IMR-90 (cell line): ENCODE measurements around the gene CDH16. TPM values are rescaled to one million over a fixed set of nuclear protein-coding genes. Genes with fewer than 3 reads are reported as not detected.
"Not testable (repeated sequence)": the region's sequence is repeated elsewhere in the genome, so short reads cannot be mapped to it uniquely, and the experiment has no call there.

Source experiments
- ATAC-seq: fragments of 200-7000 bp; cut with Tn5 transposase; 2 replicates; pipeline ENCODE4 v1.9.1; 2020; ENCODE audit warnings: low read depth, mild to moderate bottlenecking, moderate library complexity
- BruUV-seq: library from RNA; stranded (reverse); fragments of 400-500 nt; replicated peaks from 2 replicates; lab custom pipeline; 2021; lab: Mats Ljungman, UMichigan
- CTCF ChIA-PET: fragments of 300-600 bp; formaldehyde crosslinking; extraction: SDS; loops from one replicate; lab custom pipeline; 2021; ENCODE audit warnings: antibody characterized with exemption; lab: Yijun Ruan, JAX
- POLR2A ChIA-PET: fragments of 300-600 bp; sonication (Branson Sonifier 250); formaldehyde crosslinking; loops from one replicate; lab custom pipeline; 2022; ENCODE audit warnings: antibody characterized with exemption; ENCODE audit not compliant: unreplicated experiment; lab: Charles Lee
- DNase-seq: peaks from one replicate; pipeline ENCODE4 v3.0.0; 2013
- H2AFZ ChIP-seq: replicated peaks from 2 replicates; pipeline ENCODE3; 2013; ENCODE audit warnings: low read length, mild to moderate bottlenecking; ENCODE audit not compliant: poor library complexity
- H2AK5ac ChIP-seq: 2 replicates; pipeline ENCODE4 v1.6.1; 2013; ENCODE audit warnings: low read depth, low read length, inconsistent platforms
- H2AK9ac ChIP-seq: replicated peaks from 2 replicates; pipeline ENCODE3; 2013; ENCODE audit warnings: mild to moderate bottlenecking, low read depth, low read length, moderate library complexity; ENCODE audit not compliant: poor library complexity
- H2BK120ac ChIP-seq: 2 replicates; pipeline ENCODE4 v1.6.1; 2013; ENCODE audit warnings: low read depth, low read length, inconsistent platforms
- H2BK15ac ChIP-seq: 3 replicates; pipeline ENCODE4 v1.6.1; 2013; ENCODE audit warnings: low read depth, low read length, inconsistent platforms
- H2BK20ac ChIP-seq: 2 replicates; pipeline ENCODE4 v1.6.1; 2013; ENCODE audit warnings: low read depth, mild to moderate bottlenecking, inconsistent platforms, low read length, moderate library complexity
- H2BK5ac ChIP-seq: 2 replicates; pipeline ENCODE4 v1.6.1; 2013; ENCODE audit warnings: mild to moderate bottlenecking, low read depth, low read length, inconsistent platforms; ENCODE audit not compliant: poor library complexity, severe bottlenecking
- H3K14ac ChIP-seq: replicated peaks from 2 replicates; pipeline ENCODE4 v1.6.1; 2013; ENCODE audit warnings: low read depth, low read length, inconsistent platforms
- H3K18ac ChIP-seq: 2 replicates; pipeline ENCODE4 v1.6.1; 2013; ENCODE audit warnings: low read depth, low read length, control low read depth
- H3K23ac ChIP-seq: 2 replicates; pipeline ENCODE4 v1.6.1; 2013; ENCODE audit warnings: low read depth, low read length, inconsistent platforms
- H3K27ac ChIP-seq: 2 replicates; pipeline ENCODE4 v1.5.1; 2013; ENCODE audit warnings: mild to moderate bottlenecking, control low read depth, low read length; ENCODE audit not compliant: insufficient read depth
- H3K27me3 ChIP-seq: 2 replicates; pipeline ENCODE4 v1.6.1; 2013; ENCODE audit warnings: low read length; ENCODE audit not compliant: control insufficient read depth, insufficient read depth
- H3K36me3 ChIP-seq: 2 replicates; pipeline ENCODE4 v1.6.1; 2013; ENCODE audit warnings: low read length, mixed read lengths; ENCODE audit not compliant: control insufficient read depth, insufficient read depth
- H3K4ac ChIP-seq: 2 replicates; pipeline ENCODE4 v1.6.1; 2013; ENCODE audit warnings: low read depth, low read length, inconsistent platforms
- H3K4me1 ChIP-seq: 2 replicates; pipeline ENCODE4 v1.6.1; 2013; ENCODE audit warnings: low read length, mixed read lengths; ENCODE audit not compliant: control insufficient read depth, insufficient read depth
- H3K4me2 ChIP-seq: 2 replicates; pipeline ENCODE4 v1.6.1; 2013; ENCODE audit warnings: low read depth, mild to moderate bottlenecking, control low read depth, low read length, moderate library complexity
- H3K4me3 ChIP-seq: 2 replicates; pipeline ENCODE4 v1.5.1; 2013; ENCODE audit warnings: low read depth, mild to moderate bottlenecking, control low read depth, low read length, moderate library complexity; ENCODE audit not compliant: insufficient read depth
- H3K56ac ChIP-seq: 2 replicates; pipeline ENCODE4 v1.6.1; 2013; ENCODE audit warnings: low read length, inconsistent platforms; ENCODE audit not compliant: insufficient read depth; ENCODE audit errors: extremely low read depth
- H3K79me1 ChIP-seq, 2 experiments: 2 replicates each; pipeline ENCODE4 v1.6.1; 2013; ENCODE audit warnings: low read length in 2 of 2, inconsistent platforms in 1 of 2, low read depth in 1 of 2
- H3K9ac ChIP-seq: 2 replicates; pipeline ENCODE4 v1.6.1; 2013; ENCODE audit warnings: low read depth, low read length, control low read depth
- H3K9me1 ChIP-seq: 2 replicates; pipeline ENCODE4 v1.6.1; 2013; ENCODE audit warnings: low read length, inconsistent platforms; ENCODE audit not compliant: insufficient read depth
- H3K9me3 ChIP-seq: 2 replicates; pipeline ENCODE4 v1.6.1; 2013; ENCODE audit warnings: low read length; ENCODE audit not compliant: control insufficient read depth, insufficient read depth
- H4K20me1 ChIP-seq: 2 replicates; pipeline ENCODE4 v1.6.1; 2013; ENCODE audit warnings: low read length, inconsistent platforms; ENCODE audit not compliant: insufficient read depth
- H4K5ac ChIP-seq: 2 replicates; pipeline ENCODE4 v1.6.1; 2013; ENCODE audit warnings: mild to moderate bottlenecking, low read depth, low read length, control low read depth
- H4K8ac ChIP-seq, 2 experiments: 2 replicates each; pipeline ENCODE4 v1.6.1; 2013; ENCODE audit warnings: low read depth in 2 of 2, low read length in 2 of 2, control low read depth in 1 of 2, inconsistent platforms in 1 of 2
- H4K91ac ChIP-seq: 2 replicates; pipeline ENCODE4 v1.6.1; 2013; ENCODE audit warnings: low read depth, low read length, inconsistent platforms; ENCODE audit not compliant: insufficient read depth
- BHLHE40 ChIP-seq: fragments of 150-350 bp; IDR thresholded peaks from 2 replicates; pipeline ENCODE4 v1.6.1; 2016; ENCODE audit warnings: mild to moderate bottlenecking, low read depth, low read length
- MAZ ChIP-seq: IDR thresholded peaks from 2 replicates; pipeline ENCODE4 v1.6.1; 2012; ENCODE audit warnings: low read depth, mild to moderate bottlenecking, low read length, improper control_type of control experiment, moderate library complexity, borderline replicate concordance
- MXI1 ChIP-seq: IDR thresholded peaks from 2 replicates; pipeline ENCODE4 v1.6.1; 2012; ENCODE audit warnings: low read depth, mild to moderate bottlenecking, low read length, moderate library complexity, borderline replicate concordance
- POLR2A ChIP-seq: IDR thresholded peaks from 2 replicates; pipeline ENCODE4 v1.6.1; 2012; ENCODE audit warnings: mild to moderate bottlenecking, low read depth, low read length
- RCOR1 ChIP-seq: IDR thresholded peaks from 2 replicates; pipeline ENCODE4 v1.6.1; 2012; ENCODE audit warnings: mild to moderate bottlenecking, low read length, improper control_type of control experiment; ENCODE audit not compliant: insufficient replicate concordance
- SMC3 ChIP-seq: fragments of 150-350 bp; IDR thresholded peaks from 2 replicates; pipeline ENCODE4 v1.6.1; 2016; ENCODE audit warnings: low read depth, mild to moderate bottlenecking, antibody characterized with exemption, low read length, moderate library complexity
- WGBS, 2 experiments: methylation state at CpG; one replicate each; pipeline versions ENCODE4 v1.1.5 to v1.1.7; 2013; ENCODE audit warnings: missing lambda C conversion rate in 2 of 2; ENCODE audit not compliant: insufficient read length in 1 of 2; ENCODE audit errors: extremely low coverage in 2 of 2; 5-methylcytosine and 5-hydroxymethylcytosine counted together
- dilution Hi-C: fragments of 300-500 bp; cut with HindIII; formaldehyde crosslinking; loops from one replicate; pipeline ENCODE4 v1.14.3; 2018; ENCODE audit warnings: low sequenced_read_pairs; ENCODE audit not compliant: unreplicated experiment
- in situ Hi-C: fragments of 300-500 bp; cut with MboI; formaldehyde crosslinking; loops from 3 replicates; pipeline ENCODE4 v1.14.3; 2019; ENCODE audit warnings: low sequenced_read_pairs, inconsistent platforms, mixed read lengths
- intact Hi-C: fragments of 100-400 bp; cut with micrococcal nuclease; formaldehyde crosslinking; loops from 2 replicates; pipeline ENCODE4 v1.10.0; 2022
- polyA plus RNA-seq, 3 experiments: library from polyadenylated mRNA; depleted of rRNA; stranded (reverse); fragments of >200 nt; gene quantifications; 2 replicates each; pipeline ENCODE4 v1.2.3, GENCODE V29; 2012; ENCODE audit warnings: low replicate concordance in 1 of 3
- total RNA-seq: library from RNA; depleted of rRNA; stranded (reverse); fragments of >200 nt; gene quantifications from 2 replicates; pipeline ENCODE4 v1.2.3, GENCODE V29; 2012
- TF ChIP-seq, protein P1 (sequence below): fragments of 150-350 bp; IDR thresholded peaks from 2 replicates; pipeline ENCODE4 v1.6.1; 2016; ENCODE audit warnings: low read depth, mild to moderate bottlenecking, low read length, moderate library complexity, borderline replicate concordance

CDH16 gene
- total and polyA plus RNA-seq, 2 of the 4 experiments (the other 2 are of a cell fraction) = not detected

DNA sequence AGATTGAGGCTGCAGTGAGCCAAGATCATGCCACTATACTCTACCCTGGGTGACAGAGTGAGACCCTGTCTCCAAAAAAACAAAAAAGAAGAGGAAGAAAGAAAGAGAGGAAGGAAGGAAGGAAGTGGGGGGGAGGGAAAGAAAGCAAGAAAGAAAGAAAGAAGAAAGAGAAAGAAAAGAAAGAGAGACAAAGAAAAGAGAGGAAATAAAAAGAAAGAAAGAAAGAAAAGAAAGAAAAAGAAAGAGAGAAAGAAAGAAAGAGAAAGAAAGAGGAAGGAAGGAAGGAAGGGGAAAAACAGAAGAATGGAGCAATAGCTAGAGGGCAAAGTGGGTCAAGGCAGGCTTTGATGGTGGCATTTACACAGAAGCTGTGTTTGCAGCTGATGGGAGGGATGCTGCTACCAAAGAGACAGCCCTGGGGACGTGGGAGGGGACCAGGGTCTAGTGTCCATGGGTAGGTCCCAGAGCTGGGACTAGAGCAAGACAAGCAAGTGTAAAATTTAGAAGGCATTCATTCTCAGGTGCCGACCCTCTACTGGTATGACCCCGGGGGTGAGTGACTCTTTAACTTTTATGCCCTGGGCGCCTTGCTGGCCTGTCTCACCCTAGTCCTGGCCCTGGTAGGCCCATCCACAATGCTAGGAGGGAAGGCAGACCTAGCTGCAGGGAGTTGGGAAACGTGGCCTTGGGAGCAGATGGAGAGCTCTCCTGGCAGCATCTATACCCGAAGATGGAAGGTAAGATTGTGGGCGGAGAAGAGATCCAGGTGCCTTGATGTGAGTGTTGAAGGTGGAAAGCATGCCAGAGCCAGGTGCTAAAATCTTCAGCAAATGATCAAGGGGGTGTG is 40.4 kb upstream of the CDH16 start:
- POLR2A ChIA-PET = interaction anchor here (0.6 kb wide), 1 partner anchor 76 kb away, joined by 3 read pairs; no protein-coding TSS in a partner anchor
- Histone ChIP-seq H4K20me1 (no peaks in the 10 kb centered on the region), H4K8ac (no peak overlapping the region), H2AK5ac (no peak overlapping the region), H3K36me3 (no peaks in the 10 kb centered on the region), H2BK20ac (no peak overlapping the region), H3K14ac (no peak overlapping the region), H2AK9ac (no peak overlapping the region), H3K23ac (no peak overlapping the region), H3K27me3 (peaks cover 16% of the 10 kb centered on the region), H2AFZ (no peak overlapping the region), H3K4me2 (no peak overlapping the region), H3K9ac (no peak overlapping the region), H4K5ac (no peak overlapping the region), H3K9me3 (no peaks in the 10 kb centered on the region), H3K79me1 (no peaks in the 10 kb centered on the region), H4K91ac (no peak overlapping the region), H3K4me1 (no peaks in the 10 kb centered on the region), H3K56ac (no peak overlapping the region), H2BK15ac (no peak overlapping the region), H3K4ac (no peak overlapping the region), H3K4me3 (no peak overlapping the region), H3K27ac (no peak overlapping the region), H3K9me1 (peaks cover 3% of the 10 kb centered on the region; the same call in 1 of the 2 replicates), H2BK120ac (no peak overlapping the region), H3K18ac (no peak overlapping the region), H2BK5ac (no peak overlapping the region)
- no peak for ATAC-seq
- CTCF ChIA-PET = interaction anchor here (1.2 to 1.5 kb wide), 2 partner anchors 12 to 64 kb away, joined by 4 read pairs; no protein-coding TSS in a partner anchor
- no peak for TF ChIP-seq SMC3
- no peak for TF ChIP-seq BHLHE40
- TF ChIP-seq, protein P1, sequence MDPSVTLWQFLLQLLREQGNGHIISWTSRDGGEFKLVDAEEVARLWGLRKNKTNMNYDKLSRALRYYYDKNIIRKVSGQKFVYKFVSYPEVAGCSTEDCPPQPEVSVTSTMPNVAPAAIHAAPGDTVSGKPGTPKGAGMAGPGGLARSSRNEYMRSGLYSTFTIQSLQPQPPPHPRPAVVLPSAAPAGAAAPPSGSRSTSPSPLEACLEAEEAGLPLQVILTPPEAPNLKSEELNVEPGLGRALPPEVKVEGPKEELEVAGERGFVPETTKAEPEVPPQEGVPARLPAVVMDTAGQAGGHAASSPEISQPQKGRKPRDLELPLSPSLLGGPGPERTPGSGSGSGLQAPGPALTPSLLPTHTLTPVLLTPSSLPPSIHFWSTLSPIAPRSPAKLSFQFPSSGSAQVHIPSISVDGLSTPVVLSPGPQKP = no peak
- TF ChIP-seq MXI1 = no peak
- no peak for TF ChIP-seq RCOR1
- no peak for TF ChIP-seq MAZ
- no peak for TF ChIP-seq POLR2A
- 60% methylated on average over 5 of the region's 7 CpGs; no CpG with 5 or more reads in 1 of the 2 experiments for WGBS, 2 experiments
- no peak for DNase-seq
- in situ Hi-C loops = no loop called here
- intact Hi-C loops = no loop called here
- BruUV-seq = no TSS peak
- dilution Hi-C loops = no loop called here

DNA sequence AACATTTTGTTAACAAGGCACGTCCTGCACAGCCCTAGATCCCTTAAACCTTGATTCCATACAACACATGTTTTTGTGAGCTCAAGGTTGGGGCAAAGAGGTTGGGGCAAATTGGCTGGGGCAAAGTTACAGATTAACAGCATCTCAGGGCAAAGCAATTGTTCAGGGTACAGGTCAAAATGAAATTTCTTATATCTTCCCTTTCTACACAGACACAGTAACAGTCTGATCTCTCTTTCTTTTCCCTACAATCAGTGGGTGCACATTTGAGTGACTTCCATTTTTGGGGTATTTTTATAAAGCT is 37.4 kb upstream of the CDH16 start:
- DNase-seq, H2AK5ac ChIP-seq, H3K36me3 ChIP-seq, H2BK5ac ChIP-seq, H3K9ac ChIP-seq, H3K79me1 ChIP-seq, H3K4me2 ChIP-seq, in situ Hi-C loops, ATAC-seq, H3K27ac ChIP-seq, H3K23ac ChIP-seq, H3K14ac ChIP-seq, POLR2A ChIA-PET, H2AK9ac ChIP-seq, H4K5ac ChIP-seq, H4K20me1 ChIP-seq, H3K4ac ChIP-seq, H2AFZ ChIP-seq, H3K4me3 ChIP-seq, H3K4me1 ChIP-seq, intact Hi-C loops, H4K91ac ChIP-seq, H3K56ac ChIP-seq, H3K9me1 ChIP-seq, BruUV-seq, H3K18ac ChIP-seq, H2BK120ac ChIP-seq, dilution Hi-C loops, H2BK20ac ChIP-seq, H4K8ac ChIP-seq, H2BK15ac ChIP-seq, H3K9me3 ChIP-seq: not testable (repeated sequence)
- H3K27me3 ChIP-seq = peaks cover 12% of the 10 kb centered on the region
- WGBS, 2 experiments = no CpG with 5 or more reads among the region's 1 CpG
- CTCF ChIA-PET = interaction anchor here (0.6 kb wide), 1 partner anchor 205 kb away, joined by 3 read pairs; no protein-coding TSS in a partner anchor
